ENCODE data around the gene PEX19.

Gene PEX19

DNA sequence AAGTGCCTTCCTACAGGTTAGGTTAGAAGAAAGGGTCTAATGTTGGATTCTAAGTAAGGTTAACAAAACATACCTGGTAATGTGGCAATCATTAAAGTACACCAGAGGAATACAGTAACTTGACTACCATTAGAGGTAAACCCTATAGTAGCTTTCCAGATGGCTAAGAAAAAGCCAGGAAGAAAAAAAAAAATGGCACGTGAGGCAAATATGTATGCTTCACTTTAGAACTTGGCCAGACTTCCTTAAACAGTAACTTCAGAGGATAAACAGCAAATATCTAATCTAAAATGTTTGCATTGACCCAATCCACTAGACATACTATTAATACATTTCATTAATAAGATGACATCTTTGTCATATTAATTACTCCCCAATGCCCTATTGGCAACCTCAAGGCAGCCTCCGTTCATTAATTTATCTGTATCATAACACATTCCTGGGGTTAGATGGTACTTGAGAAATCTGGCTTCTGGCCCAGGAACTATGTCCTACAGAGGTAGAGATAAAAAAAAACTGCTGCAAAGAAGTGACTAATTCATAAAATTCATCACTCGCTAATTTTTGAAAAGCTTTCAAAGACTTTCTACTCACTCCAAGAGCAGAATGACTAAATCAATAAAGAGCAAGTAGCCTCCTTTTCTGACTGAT is 28.4 kb downstream of the PEX19 start:
- no peak overlapping the region for H3K9ac ChIP-seq (ENCODE audit: low read depth, low read length)
- no peak overlapping the region for H3K27ac ChIP-seq (ENCODE audit: low read depth, low read length)
- peaks cover 21% of the 10 kb centered on the region for H3K4me1 ChIP-seq (ENCODE audit: insufficient read depth, low read length)
- H3K36me3 ChIP-seq (ENCODE audit: insufficient read depth, low read length) = peaks cover 14% of the 10 kb centered on the region
- WGBS = 94% methylated on average over 2 of the region's 3 CpGs
- no peaks in the 10 kb centered on the region for H3K9me3 ChIP-seq (ENCODE audit: insufficient read depth, low read depth, low read length)
- no peaks in the 10 kb centered on the region for H3K27me3 ChIP-seq (ENCODE audit: insufficient read depth, low read length)
- no peak overlapping the region for H3K4me3 ChIP-seq (ENCODE audit: low read length)

DNA sequence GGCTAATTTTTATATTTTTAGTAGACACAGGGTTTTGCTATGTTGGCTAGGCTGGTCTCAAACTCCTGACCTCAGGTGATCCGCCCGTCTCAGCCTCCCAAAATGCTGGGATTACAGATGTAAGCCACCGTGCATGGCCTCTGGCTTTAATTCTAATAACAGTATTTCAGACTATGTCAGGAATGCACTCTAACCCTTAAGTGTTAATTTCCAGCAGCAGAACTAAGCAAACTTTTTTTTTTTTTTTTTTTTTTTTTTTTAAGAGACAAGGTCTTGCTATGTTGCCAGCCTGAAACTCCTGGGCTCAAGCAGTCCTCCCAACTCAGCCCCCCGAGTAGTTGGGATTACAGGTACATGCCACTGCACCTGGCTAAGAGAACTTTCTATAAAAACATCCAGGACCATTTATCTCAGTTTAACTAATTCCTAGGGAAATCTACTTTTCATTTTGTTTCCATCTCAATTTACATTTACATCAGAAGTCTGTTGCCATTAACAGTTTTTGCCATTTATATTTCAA is 29.1 kb downstream of the PEX19 start:
- H3K27ac ChIP-seq (ENCODE audit: low read depth, low read length) = no peak overlapping the region
- H3K4me1 ChIP-seq (ENCODE audit: insufficient read depth, low read length) = peaks cover 16% of the 10 kb centered on the region
- WGBS = 91% methylated on average over 4 of the region's 4 CpGs
- H3K4me3 ChIP-seq (ENCODE audit: low read length) = no peak overlapping the region
- H3K27me3 ChIP-seq (ENCODE audit: insufficient read depth, low read length) = no peaks in the 10 kb centered on the region
- H3K9me3 ChIP-seq (ENCODE audit: insufficient read depth, low read depth, low read length) = no peaks in the 10 kb centered on the region
- peaks cover 20% of the 10 kb centered on the region for H3K36me3 ChIP-seq (ENCODE audit: insufficient read depth, low read length)
- H3K9ac ChIP-seq (ENCODE audit: low read depth, low read length) = no peak overlapping the region

- Histone ChIP-seq H3K4me1 (ENCODE audit: insufficient read depth, low read length) (peaks cover 1% of the 10 kb centered on the region; the same call in 1 of the 2 replicates), H3K36me3 (ENCODE audit: insufficient read depth, low read length) (peaks cover 20% of the 10 kb centered on the region), H3K9me3 (ENCODE audit: insufficient read depth, low read depth, low read length) (no peaks in the 10 kb centered on the region), H3K27ac (ENCODE audit: low read depth, low read length) (no peak overlapping the region; the same call in 1 of the 2 replicates), H3K27me3 (ENCODE audit: insufficient read depth, low read length) (no peaks in the 10 kb centered on the region), H3K9ac (ENCODE audit: low read depth, low read length) (no peak overlapping the region), H3K4me3 (ENCODE audit: low read length) (no peak overlapping the region)
- WGBS = 86% methylated on average over 5 of the region's 5 CpGs
These were observed 33.0 kb downstream of the PEX19 start for GRCh38 chr1:160251687-160252526.

- Histone ChIP-seq H3K36me3 (ENCODE audit: insufficient read depth, low read length) (peaks cover 20% of the 10 kb centered on the region), H3K9ac (ENCODE audit: low read depth, low read length) (no peak overlapping the region), H3K27me3 (ENCODE audit: insufficient read depth, low read length) (no peaks in the 10 kb centered on the region)
These were observed 33.9 kb downstream of the PEX19 start for GRCh38 chr1:160251011-160251410.

DNA sequence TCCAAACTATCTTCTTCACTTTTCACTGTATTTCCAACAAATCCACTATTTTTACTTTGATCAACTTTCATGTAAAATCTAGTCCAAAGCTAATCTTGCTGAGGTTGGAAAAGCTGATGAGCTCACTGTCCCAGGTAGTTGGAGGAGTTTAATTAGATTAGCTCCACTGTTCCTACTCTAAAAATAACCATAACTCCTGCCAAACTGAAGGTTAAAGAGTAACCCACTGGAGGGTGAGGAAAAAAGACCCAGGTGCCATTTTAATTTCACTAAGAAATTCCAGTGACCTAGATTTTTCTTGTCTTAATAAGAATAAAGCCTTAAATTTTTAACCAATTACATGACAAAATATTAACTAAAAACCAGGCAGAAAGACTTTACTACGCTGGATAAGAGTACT is 37.9 kb downstream of the PEX19 start:
- Histone ChIP-seq H3K4me3 (ENCODE audit: low read length) (no peak overlapping the region), H3K9ac (ENCODE audit: low read depth, low read length) (no peak overlapping the region), H3K9me3 (ENCODE audit: insufficient read depth, low read depth, low read length) (no peaks in the 10 kb centered on the region), H3K27ac (ENCODE audit: low read depth, low read length) (no peak overlapping the region), H3K4me1 (ENCODE audit: insufficient read depth, low read length) (no peaks in the 10 kb centered on the region), H3K36me3 (ENCODE audit: insufficient read depth, low read length) (peaks cover 37% of the 10 kb centered on the region), H3K27me3 (ENCODE audit: insufficient read depth, low read length) (no peaks in the 10 kb centered on the region)
- 81% methylated on average over 1 of the region's 1 CpG for WGBS

More at GRCh38 chr1:160251011-160251410, 33.9 kb downstream of the PEX19 start:
- no peak overlapping the region for H3K4me3 ChIP-seq (ENCODE audit: low read length)
- no peaks in the 10 kb centered on the region for H3K9me3 ChIP-seq (ENCODE audit: insufficient read depth, low read depth, low read length)
- no peak overlapping the region for H3K27ac ChIP-seq (ENCODE audit: low read depth, low read length)
- no peaks in the 10 kb centered on the region for H3K4me1 ChIP-seq (ENCODE audit: insufficient read depth, low read length)

GRCh38 chr1:160245434-160245833 is 39.5 kb downstream of the PEX19 start:
- Histone ChIP-seq H3K4me3 (ENCODE audit: low read length) (no peak overlapping the region), H3K27me3 (ENCODE audit: insufficient read depth, low read length) (no peaks in the 10 kb centered on the region), H3K9me3 (ENCODE audit: insufficient read depth, low read depth, low read length) (no peaks in the 10 kb centered on the region), H3K9ac (ENCODE audit: low read depth, low read length) (no peak overlapping the region), H3K36me3 (ENCODE audit: insufficient read depth, low read length) (peaks cover 37% of the 10 kb centered on the region), H3K27ac (ENCODE audit: low read depth, low read length) (no peak overlapping the region), H3K4me1 (ENCODE audit: insufficient read depth, low read length) (no peaks in the 10 kb centered on the region)
- WGBS = 96% methylated on average over 1 of the region's 1 CpG

- Histone ChIP-seq H3K27me3 (ENCODE audit: insufficient read depth, low read length) (no peaks in the 10 kb centered on the region), H3K27ac (ENCODE audit: low read depth, low read length) (no peak overlapping the region), H3K9me3 (ENCODE audit: insufficient read depth, low read depth, low read length) (no peaks in the 10 kb centered on the region), H3K9ac (ENCODE audit: low read depth, low read length) (no peak overlapping the region), H3K36me3 (ENCODE audit: insufficient read depth, low read length) (peaks cover 48% of the 10 kb centered on the region), H3K4me3 (ENCODE audit: low read length) (no peak overlapping the region), H3K4me1 (ENCODE audit: insufficient read depth, low read length) (no peaks in the 10 kb centered on the region)
- 100% methylated on average over 1 of the region's 1 CpG for WGBS
These were observed 40.7 kb downstream of the PEX19 start for GRCh38 chr1:160244209-160244608.

DNA sequence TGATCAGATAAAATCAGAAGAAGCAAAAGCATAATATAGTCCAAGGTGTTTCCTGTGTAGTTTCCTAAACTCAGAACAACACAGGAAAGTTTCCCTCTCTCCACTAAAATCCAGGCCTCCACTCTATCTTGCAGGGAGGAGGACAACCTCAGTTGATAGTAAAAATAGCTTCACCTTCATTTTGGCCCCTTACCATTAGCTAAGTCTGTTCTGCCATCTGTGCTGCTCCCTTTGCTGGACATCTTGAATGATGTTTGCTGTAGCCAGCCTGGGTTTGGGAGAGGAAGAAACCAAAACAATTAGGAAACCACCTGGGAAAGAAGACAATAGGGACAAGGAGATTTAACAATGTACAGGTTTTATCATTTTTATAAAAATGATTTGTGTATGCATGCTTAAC is 41.2 kb downstream of the PEX19 start:
- peaks cover 52% of the 10 kb centered on the region for H3K36me3 ChIP-seq (ENCODE audit: insufficient read depth, low read length)
- H3K4me1 ChIP-seq (ENCODE audit: insufficient read depth, low read length) = no peaks in the 10 kb centered on the region
- no peaks in the 10 kb centered on the region for H3K9me3 ChIP-seq (ENCODE audit: insufficient read depth, low read depth, low read length)
- no peaks in the 10 kb centered on the region for H3K27me3 ChIP-seq (ENCODE audit: insufficient read depth, low read length)
- no peak overlapping the region for H3K27ac ChIP-seq (ENCODE audit: low read depth, low read length)
- no peak overlapping the region for H3K9ac ChIP-seq (ENCODE audit: low read depth, low read length)
- H3K4me3 ChIP-seq (ENCODE audit: low read length) = no peak overlapping the region

DNA sequence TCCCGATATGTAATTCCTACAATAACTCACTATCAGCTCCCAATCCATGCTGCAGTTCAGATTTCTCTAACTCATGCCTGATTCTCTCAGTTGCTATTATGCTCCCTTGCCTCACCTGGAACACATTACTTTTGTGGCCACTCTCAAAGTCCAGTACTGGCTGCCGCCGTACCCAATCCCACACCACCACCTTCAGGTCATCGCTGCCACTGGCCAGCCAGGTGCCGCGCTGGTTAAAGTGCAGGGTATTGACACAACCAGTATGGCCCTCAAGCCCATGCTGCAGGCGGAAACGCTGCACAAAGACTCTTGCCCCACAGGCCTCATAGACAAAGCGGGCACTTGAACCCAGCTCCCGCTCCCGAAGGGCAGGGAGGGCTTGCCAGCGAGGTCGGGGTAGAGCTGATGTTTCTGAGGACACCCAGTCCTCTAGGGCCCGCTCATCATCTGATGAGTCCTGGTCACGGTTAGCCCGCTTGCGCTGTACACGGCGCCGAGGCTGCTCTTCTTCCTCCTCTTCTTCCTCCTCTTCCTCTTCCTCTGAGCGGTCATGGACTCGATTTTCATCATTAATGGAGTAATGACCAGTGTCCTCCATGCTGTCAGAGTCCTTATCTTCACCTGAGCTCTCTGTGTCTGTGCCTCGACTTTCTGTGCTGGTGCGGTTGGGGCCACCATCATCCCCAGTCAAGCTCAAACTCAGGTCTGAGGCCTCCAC is 45.2 kb downstream of the PEX19 start:
- 98% methylated on average over 24 of the region's 24 CpGs for WGBS
- Histone ChIP-seq H3K9me3 (ENCODE audit: insufficient read depth, low read depth, low read length) (no peaks in the 10 kb centered on the region), H3K27ac (ENCODE audit: low read depth, low read length) (no peak overlapping the region), H3K36me3 (ENCODE audit: insufficient read depth, low read length) (peaks cover 93% of the 10 kb centered on the region), H3K4me1 (ENCODE audit: insufficient read depth, low read length) (no peaks in the 10 kb centered on the region), H3K9ac (ENCODE audit: low read depth, low read length) (no peak overlapping the region), H3K4me3 (ENCODE audit: low read length) (no peak overlapping the region), H3K27me3 (ENCODE audit: insufficient read depth, low read length) (no peaks in the 10 kb centered on the region)

DNA sequence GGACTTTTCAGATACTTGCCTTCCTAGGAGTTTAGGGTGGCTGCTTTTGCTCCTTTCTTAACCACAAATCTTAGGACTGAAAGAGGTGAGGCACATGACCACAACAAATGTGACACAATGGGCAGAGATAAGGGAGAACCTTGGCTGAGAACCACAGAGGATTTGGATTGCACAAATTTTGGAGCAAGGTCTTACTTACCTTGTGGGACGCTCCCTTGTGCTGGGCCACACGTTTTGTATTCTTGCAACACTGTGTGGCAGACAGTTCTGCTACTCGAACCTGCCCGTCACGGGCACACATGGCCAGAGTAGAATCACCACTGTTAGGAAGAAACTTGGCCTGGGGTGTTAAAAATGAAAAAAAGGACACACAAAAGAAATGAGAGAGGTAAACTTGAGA is 46.5 kb downstream of the PEX19 start:
- H3K36me3 ChIP-seq (ENCODE audit: insufficient read depth, low read length) = peaks cover 92% of the 10 kb centered on the region
- 92% methylated on average over 5 of the region's 5 CpGs for WGBS
- H3K4me3 ChIP-seq (ENCODE audit: low read length) = no peak overlapping the region
- no peaks in the 10 kb centered on the region for H3K9me3 ChIP-seq (ENCODE audit: insufficient read depth, low read depth, low read length)
- H3K27me3 ChIP-seq (ENCODE audit: insufficient read depth, low read length) = no peaks in the 10 kb centered on the region
- H3K4me1 ChIP-seq (ENCODE audit: insufficient read depth, low read length) = no peaks in the 10 kb centered on the region
- no peak overlapping the region for H3K9ac ChIP-seq (ENCODE audit: low read depth, low read length)
- no peak overlapping the region for H3K27ac ChIP-seq (ENCODE audit: low read depth, low read length)

DNA sequence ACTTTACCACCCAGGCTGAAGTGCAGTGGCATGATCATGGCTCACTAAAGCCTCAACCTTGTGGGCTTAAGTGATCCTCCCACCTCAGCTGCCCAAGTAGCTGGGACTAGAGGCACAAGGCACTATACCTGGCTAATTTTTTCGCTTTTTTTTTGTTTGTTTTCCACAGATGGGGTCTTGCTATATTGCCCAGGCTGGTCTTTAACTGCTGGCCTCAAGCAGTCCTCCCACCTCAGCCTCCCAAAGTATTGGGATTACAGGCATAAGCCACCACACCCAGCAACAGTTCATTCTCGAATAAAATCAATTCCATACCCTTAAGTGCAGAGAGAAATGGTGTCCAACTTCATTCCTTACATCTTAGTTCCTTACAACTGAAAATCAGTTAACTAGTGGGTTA is 47.4 kb downstream of the PEX19 start:
- H3K36me3 ChIP-seq (ENCODE audit: insufficient read depth, low read length) = peaks cover 92% of the 10 kb centered on the region
- no peaks in the 10 kb centered on the region for H3K9me3 ChIP-seq (ENCODE audit: insufficient read depth, low read depth, low read length)
- WGBS = 95% methylated on average over 2 of the region's 2 CpGs

More for the DNA sequence above, 47.4 kb downstream of the PEX19 start:
- Histone ChIP-seq H3K27ac (ENCODE audit: low read depth, low read length) (no peak overlapping the region), H3K27me3 (ENCODE audit: insufficient read depth, low read length) (no peaks in the 10 kb centered on the region), H3K4me1 (ENCODE audit: insufficient read depth, low read length) (no peaks in the 10 kb centered on the region), H3K4me3 (ENCODE audit: low read length) (no peak overlapping the region), H3K9ac (ENCODE audit: low read depth, low read length) (no peak overlapping the region)

Measured in HUES64 (cell line).